Transverse colon (tissue), 4 donors: ENCODE measurements around the gene RNPEPL1. TPM values are rescaled to one million over a fixed set of nuclear protein-coding genes. Genes with fewer than 3 reads are reported as not detected.

ENCODE experiments used
- DNase-seq: peaks from one replicate; pipeline ENCODE4 v3.0.0-alpha.2; 2019
- H3K27ac ChIP-seq, 4 donors: fragments of 200-600 bp; sonication (generic); 2 replicates each; pipeline ENCODE4 v1.5.1; 2016 to 2018; ENCODE audit warnings: inconsistent platforms in 4 of 4
- H3K27me3 ChIP-seq: fragments of 200-600 bp; sonication (generic); 2 replicates; pipeline ENCODE4 v1.5.1; 2017; ENCODE audit warnings: inconsistent platforms
- H3K36me3 ChIP-seq, 4 donors: fragments of 200-600 bp; sonication (generic); 2 replicates each; pipeline ENCODE4 v1.5.1; 2017 to 2019; ENCODE audit warnings: inconsistent platforms in 4 of 4
- H3K4me1 ChIP-seq, 4 donors: fragments of 200-600 bp; sonication (generic); 2 replicates each; pipeline ENCODE4 v1.5.1; 2017 to 2020; ENCODE audit warnings: inconsistent platforms in 4 of 4
- H3K4me3 ChIP-seq, 4 donors: fragments of 200-600 bp; sonication (generic); 1 replicate in 1 of 4; 2 replicates in 3 of 4; pipeline versions ENCODE4 v1.5.1 to v1.6.1; 2017 to 2019; ENCODE audit warnings: inconsistent platforms in 4 of 4
- H3K9me3 ChIP-seq, 2 donors: fragments of 200-600 bp; sonication (generic); 2 replicates each; pipeline ENCODE4 v1.5.1; 2017 to 2019; ENCODE audit warnings: inconsistent platforms in 2 of 2
- CTCF ChIP-seq, 5 experiments: fragments of 200-600 bp in 3 of 5; fragments of 450-650 bp in 2 of 5; sonication (generic) in 3 of 5; IDR thresholded peaks; 1 replicate in 2 of 5; 2 replicates in 3 of 5; pipeline ENCODE4 v1.5.1; 2016 to 2017; ENCODE audit warnings: antibody characterized with exemption in 5 of 5, inconsistent platforms in 3 of 5, mild to moderate bottlenecking in 2 of 5, moderate library complexity in 1 of 5
- EP300 ChIP-seq: sonication (generic); formaldehyde crosslinking; IDR thresholded peaks from one replicate; pipeline ENCODE4 v1.6.1; 2017; ENCODE audit warnings: antibody characterized with exemption, low read depth
- POLR2A ChIP-seq: fragments of 450-650 bp; IDR thresholded peaks from one replicate; pipeline ENCODE4 v1.6.1; 2016; ENCODE audit warnings: antibody characterized with exemption, mild to moderate bottlenecking, moderate library complexity
- POLR2AphosphoS5 ChIP-seq, 3 donors: sonication (generic); formaldehyde crosslinking; IDR thresholded peaks; one replicate each; pipeline ENCODE4 v1.6.1; 2016; ENCODE audit warnings: antibody characterized with exemption in 3 of 3
- WGBS, 2 donors: methylation state at CpG; one replicate each; pipeline ENCODE4 v1.1.5; 2018; ENCODE audit warnings: low coverage in 1 of 2; 5-methylcytosine and 5-hydroxymethylcytosine counted together
- in situ Hi-C, 4 donors: fragments of 200-750 bp; cut with MboI; loops; one replicate each; pipeline versions ENCODE4 v1.15.0 to v1.15.1; 2017; ENCODE audit warnings: low sequenced_read_pairs in 3 of 4, low pct_ligation_motif_present in 1 of 4, low pct_unique_long_range_greater_than_20kb in 1 of 4
- intact Hi-C: fragments of 100-400 bp; cut with DNase I; formaldehyde crosslinking; loops from one replicate; pipeline ENCODE4 v1.15.1; 2023; ENCODE audit warnings: low total_unique reads
- total RNA-seq, 4 donors: library from RNA; depleted of rRNA; stranded (reverse); fragments of >200 nt; gene quantifications; one replicate each; pipeline ENCODE4 v1.1.0, GENCODE V29; 2016

Gene RNPEPL1
- total RNA-seq, 4 donors from 2014 or later = 118 to 208 (median 151) TPM

GRCh38 chr2:240603846-240604245 is 35.6 kb downstream of the RNPEPL1 start:
- no peak overlapping the region for H3K4me3 ChIP-seq

DNA sequence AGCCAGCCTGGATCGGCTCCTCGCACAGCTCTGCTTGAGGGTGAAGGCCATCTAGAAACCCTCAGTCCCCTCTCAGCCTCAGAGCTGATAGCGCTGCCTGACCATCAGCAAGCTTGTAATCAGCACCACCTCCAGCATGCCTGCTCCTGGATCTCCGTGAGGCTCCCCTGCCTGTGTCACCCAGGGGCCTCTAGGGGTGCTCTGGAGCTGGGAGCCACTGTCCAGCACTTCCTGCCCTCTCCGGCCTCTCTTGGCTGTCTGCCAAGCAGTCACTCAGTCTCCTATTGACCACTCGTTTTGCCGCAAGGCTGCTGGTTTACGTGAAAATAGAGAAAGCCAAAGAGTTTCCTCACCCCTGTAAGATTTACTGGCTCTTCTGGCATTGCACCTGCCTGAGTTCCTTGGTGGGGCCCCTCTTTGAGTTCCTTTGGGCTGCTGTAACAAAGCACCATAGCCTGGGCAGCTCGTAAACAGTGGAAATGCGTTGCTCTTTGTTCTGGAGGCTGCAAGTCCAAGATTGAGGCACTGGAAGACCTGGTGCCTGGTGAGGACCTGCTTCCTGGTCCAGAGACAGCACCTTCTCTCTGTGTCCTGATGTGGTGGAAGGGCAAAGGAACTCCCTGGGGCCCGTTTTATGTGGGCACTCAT is 36.1 kb downstream of the RNPEPL1 start:
- Histone ChIP-seq H3K27ac (peak overlapping the region; percentile 89 to 92 (median 90)), H3K27me3 (no peaks in the 10 kb centered on the region), H3K4me1 (peaks cover 15 to 54% (median 28%) of the 10 kb centered on the region in 4 donors), H3K4me3 (peak overlapping the region in 1 of 4 donors; percentile 53), H3K9me3 (no peaks in the 10 kb centered on the region), H3K36me3 (no peaks in the 10 kb centered on the region)
- TF ChIP-seq POLR2AphosphoS5 (IDR thresholded peaks at IDR 0.05) (peak in 1 of 3 donors; percentile 12), POLR2A (no peak), CTCF (IDR thresholded peaks at IDR 0.05) (peak; percentile 47 to 80 (median 66))
- in situ Hi-C loops (no loop called here), intact Hi-C loops (no loop called here)
- WGBS, 2 donors = 32% methylated on average over 11 of the region's 11 CpGs; no CpG with 5 or more reads in 1 of the 2 donors
- peak; percentile 82 for DNase-seq

More at GRCh38 chr2:240603846-240604245, 35.6 kb downstream of the RNPEPL1 start:
- no peak for TF ChIP-seq CTCF (IDR thresholded peaks at IDR 0.05)
- no peak for TF ChIP-seq POLR2A
- no peak for TF ChIP-seq POLR2AphosphoS5 (IDR thresholded peaks at IDR 0.05)
- no peak for TF ChIP-seq EP300
- intact Hi-C loops (no loop called here), in situ Hi-C loops (no loop called here)
- peak overlapping the region; percentile 89 to 92 (median 90) for H3K27ac ChIP-seq
- H3K4me1 ChIP-seq = peaks cover 15 to 48% (median 26%) of the 10 kb centered on the region in 4 donors
- H3K9me3 ChIP-seq = no peaks in the 10 kb centered on the region
- 60 to 85% methylated on average over 2 to 8 of the region's 10 CpGs for WGBS, 2 donors
- peak; percentile 9 for DNase-seq
- no peaks in the 10 kb centered on the region for H3K36me3 ChIP-seq
- H3K27me3 ChIP-seq = no peaks in the 10 kb centered on the region

- H3K27ac ChIP-seq = peak overlapping the region; percentile 89 to 92 (median 90)
- intact Hi-C loops (no loop called here), in situ Hi-C loops (no loop called here)
- peak; percentile 88 for DNase-seq
- H3K4me3 ChIP-seq = peak overlapping the region in 3 of 4 donors; percentile 39 to 53 (median 43)
- H3K27me3 ChIP-seq = no peaks in the 10 kb centered on the region
- no peaks in the 10 kb centered on the region for H3K9me3 ChIP-seq
- no peak for TF ChIP-seq EP300
- peak; percentile 74 to 97 (median 93) for TF ChIP-seq POLR2AphosphoS5 (IDR thresholded peaks at IDR 0.05)
- TF ChIP-seq CTCF (IDR thresholded peaks at IDR 0.05) = no peak
- TF ChIP-seq POLR2A = peak; percentile 95
- no peaks in the 10 kb centered on the region for H3K36me3 ChIP-seq
- H3K4me1 ChIP-seq = peaks cover 15 to 54% (median 28%) of the 10 kb centered on the region in 4 donors
- WGBS, 2 donors = 40 to 54% methylated on average over 1 to 19 of the region's 19 CpGs
Observed at GRCh38 chr2:240604939-240605716, 36.8 kb downstream of the RNPEPL1 start.
